ENCODE data around the gene LYPLAL1. TPM values are rescaled to one million over a fixed set of nuclear protein-coding genes. Genes with fewer than 3 reads are reported as not detected.

LYPLAL1 gene
- total RNA-seq, 1 experiment from 2014 or later = 41.3 TPM

- TF ChIP-seq, protein P1, sequence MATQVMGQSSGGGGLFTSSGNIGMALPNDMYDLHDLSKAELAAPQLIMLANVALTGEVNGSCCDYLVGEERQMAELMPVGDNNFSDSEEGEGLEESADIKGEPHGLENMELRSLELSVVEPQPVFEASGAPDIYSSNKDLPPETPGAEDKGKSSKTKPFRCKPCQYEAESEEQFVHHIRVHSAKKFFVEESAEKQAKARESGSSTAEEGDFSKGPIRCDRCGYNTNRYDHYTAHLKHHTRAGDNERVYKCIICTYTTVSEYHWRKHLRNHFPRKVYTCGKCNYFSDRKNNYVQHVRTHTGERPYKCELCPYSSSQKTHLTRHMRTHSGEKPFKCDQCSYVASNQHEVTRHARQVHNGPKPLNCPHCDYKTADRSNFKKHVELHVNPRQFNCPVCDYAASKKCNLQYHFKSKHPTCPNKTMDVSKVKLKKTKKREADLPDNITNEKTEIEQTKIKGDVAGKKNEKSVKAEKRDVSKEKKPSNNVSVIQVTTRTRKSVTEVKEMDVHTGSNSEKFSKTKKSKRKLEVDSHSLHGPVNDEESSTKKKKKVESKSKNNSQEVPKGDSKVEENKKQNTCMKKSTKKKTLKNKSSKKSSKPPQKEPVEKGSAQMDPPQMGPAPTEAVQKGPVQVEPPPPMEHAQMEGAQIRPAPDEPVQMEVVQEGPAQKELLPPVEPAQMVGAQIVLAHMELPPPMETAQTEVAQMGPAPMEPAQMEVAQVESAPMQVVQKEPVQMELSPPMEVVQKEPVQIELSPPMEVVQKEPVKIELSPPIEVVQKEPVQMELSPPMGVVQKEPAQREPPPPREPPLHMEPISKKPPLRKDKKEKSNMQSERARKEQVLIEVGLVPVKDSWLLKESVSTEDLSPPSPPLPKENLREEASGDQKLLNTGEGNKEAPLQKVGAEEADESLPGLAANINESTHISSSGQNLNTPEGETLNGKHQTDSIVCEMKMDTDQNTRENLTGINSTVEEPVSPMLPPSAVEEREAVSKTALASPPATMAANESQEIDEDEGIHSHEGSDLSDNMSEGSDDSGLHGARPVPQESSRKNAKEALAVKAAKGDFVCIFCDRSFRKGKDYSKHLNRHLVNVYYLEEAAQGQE (IDR thresholded peaks at IDR 0.05; ENCODE audit: insufficient read depth in 1 of 2, low read depth in 2 of 2, low read length in 1 of 2) = no peak
- TF ChIP-seq TCF7L2 (IDR thresholded peaks at IDR 0.05; ENCODE audit: low read depth, low read length) = no peak
- TF ChIP-seq SIN3A (IDR thresholded peaks at IDR 0.05; ENCODE audit: borderline replicate concordance, insufficient read depth, low read depth, low read length) = no peak
- no peak for TF ChIP-seq POLR2AphosphoS5 (IDR thresholded peaks at IDR 0.05; ENCODE audit: low read depth, low read length)
- TF ChIP-seq, protein P2, sequence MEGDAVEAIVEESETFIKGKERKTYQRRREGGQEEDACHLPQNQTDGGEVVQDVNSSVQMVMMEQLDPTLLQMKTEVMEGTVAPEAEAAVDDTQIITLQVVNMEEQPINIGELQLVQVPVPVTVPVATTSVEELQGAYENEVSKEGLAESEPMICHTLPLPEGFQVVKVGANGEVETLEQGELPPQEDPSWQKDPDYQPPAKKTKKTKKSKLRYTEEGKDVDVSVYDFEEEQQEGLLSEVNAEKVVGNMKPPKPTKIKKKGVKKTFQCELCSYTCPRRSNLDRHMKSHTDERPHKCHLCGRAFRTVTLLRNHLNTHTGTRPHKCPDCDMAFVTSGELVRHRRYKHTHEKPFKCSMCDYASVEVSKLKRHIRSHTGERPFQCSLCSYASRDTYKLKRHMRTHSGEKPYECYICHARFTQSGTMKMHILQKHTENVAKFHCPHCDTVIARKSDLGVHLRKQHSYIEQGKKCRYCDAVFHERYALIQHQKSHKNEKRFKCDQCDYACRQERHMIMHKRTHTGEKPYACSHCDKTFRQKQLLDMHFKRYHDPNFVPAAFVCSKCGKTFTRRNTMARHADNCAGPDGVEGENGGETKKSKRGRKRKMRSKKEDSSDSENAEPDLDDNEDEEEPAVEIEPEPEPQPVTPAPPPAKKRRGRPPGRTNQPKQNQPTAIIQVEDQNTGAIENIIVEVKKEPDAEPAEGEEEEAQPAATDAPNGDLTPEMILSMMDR (IDR thresholded peaks at IDR 0.05) = no peak
- Histone ChIP-seq H3K9me3 (ENCODE audit: control insufficient read depth, insufficient read depth, low read depth, low read length) (no peaks in the 10 kb centered on the region), H3K36me3 (ENCODE audit: control insufficient read depth, insufficient read depth, low read length) (no peaks in the 10 kb centered on the region), H3K27ac (ENCODE audit: low read length) (no peak overlapping the region), H3K4me3 (ENCODE audit: low read depth in 2 of 2, low read length in 2 of 2) (no peak overlapping the region), H3K27me3 (ENCODE audit: control insufficient read depth, insufficient read depth, low read length) (no peaks in the 10 kb centered on the region), H3K4me1 (ENCODE audit: control insufficient read depth, insufficient read depth, low read length) (no peaks in the 10 kb centered on the region)
- DNase-seq (ENCODE audit: low read depth, low spot score) = no peak
- in situ Hi-C loops (cut with HindIII; ENCODE audit: low pct_unique_long_range_greater_than_20kb, low sequenced_read_pairs) = no loop called here
- no peak for ATAC-seq
- ChIA-PET CTCF (no interaction called here), POLR2A (no interaction called here)
- no TSS peak for BruUV-seq (replicated peaks)
- intact Hi-C loops (cut with micrococcal nuclease; ENCODE audit: unreplicated experiment) = no loop called here
Observed at GRCh38 chr1:219227360-219228057, 53.8 kb downstream of the LYPLAL1 start.

DNA sequence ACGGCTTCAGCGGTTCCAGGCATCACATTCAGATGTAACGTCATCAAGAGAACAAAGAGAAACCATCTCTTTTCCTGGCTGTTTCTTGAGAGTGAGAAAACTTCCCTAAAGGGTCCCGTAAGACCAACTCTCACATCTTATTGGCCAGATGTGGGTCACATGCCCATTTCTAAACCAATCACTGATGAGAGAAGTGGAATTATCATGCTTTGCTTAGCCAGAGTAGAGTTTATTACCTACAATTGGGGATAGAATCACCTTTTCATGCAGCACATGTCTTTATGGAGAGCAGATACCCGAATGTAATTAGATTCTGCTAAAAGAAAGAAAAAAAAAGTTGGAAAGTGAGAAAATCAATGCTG is 54.4 kb downstream of the LYPLAL1 start:
- intact Hi-C loops (cut with micrococcal nuclease; ENCODE audit: unreplicated experiment) = no loop called here
- no peak overlapping the region for H3K27ac ChIP-seq (ENCODE audit: low read length)
- DNase-seq (ENCODE audit: low read depth, low spot score) (no peak), ATAC-seq (no peak)
- no TSS peak for BruUV-seq (replicated peaks)
- H3K36me3 ChIP-seq (ENCODE audit: control insufficient read depth, insufficient read depth, low read length) = no peaks in the 10 kb centered on the region
- CTCF ChIA-PET = no interaction called here
- in situ Hi-C loops (cut with HindIII; ENCODE audit: low pct_unique_long_range_greater_than_20kb, low sequenced_read_pairs) = no loop called here
- TF ChIP-seq, protein P1 (IDR thresholded peaks at IDR 0.05; ENCODE audit: insufficient read depth in 1 of 2, low read depth in 2 of 2, low read length in 1 of 2) = no peak
- no peak for TF ChIP-seq POLR2AphosphoS5 (IDR thresholded peaks at IDR 0.05; ENCODE audit: low read depth, low read length)
- TF ChIP-seq, protein P2 (IDR thresholded peaks at IDR 0.05) = no peak
- TF ChIP-seq SIN3A (IDR thresholded peaks at IDR 0.05; ENCODE audit: borderline replicate concordance, insufficient read depth, low read depth, low read length) = no peak
- TF ChIP-seq TCF7L2 (IDR thresholded peaks at IDR 0.05; ENCODE audit: low read depth, low read length) = no peak
- H3K4me3 ChIP-seq (ENCODE audit: low read depth in 2 of 2, low read length in 2 of 2) = no peak overlapping the region
- H3K4me1 ChIP-seq (ENCODE audit: control insufficient read depth, insufficient read depth, low read length) = no peaks in the 10 kb centered on the region
- POLR2A ChIA-PET = no interaction called here
- no peaks in the 10 kb centered on the region for H3K9me3 ChIP-seq (ENCODE audit: control insufficient read depth, insufficient read depth, low read depth, low read length)
- no peaks in the 10 kb centered on the region for H3K27me3 ChIP-seq (ENCODE audit: control insufficient read depth, insufficient read depth, low read length)
